GM23248 (cell line): ENCODE data around the gene ADAM12.

ENCODE experiments used
- EZH2 ChIP-seq: fragments of 200-600 bp; sonication (generic); IDR thresholded peaks from 2 replicates; pipeline ENCODE4 v1.6.1; 2018; ENCODE audit warnings: antibody characterized with exemption, mild to moderate bottlenecking; ENCODE audit not compliant: insufficient read depth, poor library complexity, severe bottlenecking
- EZH2phosphoT487 ChIP-seq: fragments of 200-600 bp; sonication (generic); IDR thresholded peaks from 2 replicates; pipeline ENCODE4 v1.6.1; 2018; ENCODE audit warnings: antibody characterized with exemption, moderate library complexity, mild to moderate bottlenecking, low read depth; ENCODE audit not compliant: insufficient read depth

DNA sequence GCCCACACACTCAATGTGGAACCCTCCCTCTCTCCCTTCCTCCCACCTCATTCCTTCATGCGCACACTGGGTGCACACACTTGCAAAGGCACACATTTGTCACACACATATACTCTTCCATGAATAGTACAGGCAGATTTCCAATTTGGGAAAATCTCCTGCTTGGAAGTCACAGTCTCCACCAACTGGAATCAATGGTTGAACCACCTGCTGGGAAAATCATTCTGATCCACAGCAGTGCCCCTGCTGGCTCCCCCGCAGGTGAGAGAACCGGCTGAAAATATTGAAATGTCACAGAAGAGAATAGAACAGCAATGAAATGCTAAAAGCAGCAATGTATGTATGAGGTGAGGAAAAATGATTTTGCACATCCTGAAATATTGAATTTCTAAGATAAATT is 232.7 kb downstream of the ADAM12 start:
- TF ChIP-seq EZH2 (no peak), EZH2phosphoT487 (no peak)
